Measurements from ENCODE around the gene GATAD2A. TPM values are rescaled to one million over a fixed set of nuclear protein-coding genes. Genes with fewer than 3 reads are reported as not detected.

GATAD2A gene
- total and polyA plus RNA-seq, 2 of the 8 experiments (the other 6 are each of a cell fraction or from before 2014, with no cell fraction given) = 38.4 to 205 TPM

DNA sequence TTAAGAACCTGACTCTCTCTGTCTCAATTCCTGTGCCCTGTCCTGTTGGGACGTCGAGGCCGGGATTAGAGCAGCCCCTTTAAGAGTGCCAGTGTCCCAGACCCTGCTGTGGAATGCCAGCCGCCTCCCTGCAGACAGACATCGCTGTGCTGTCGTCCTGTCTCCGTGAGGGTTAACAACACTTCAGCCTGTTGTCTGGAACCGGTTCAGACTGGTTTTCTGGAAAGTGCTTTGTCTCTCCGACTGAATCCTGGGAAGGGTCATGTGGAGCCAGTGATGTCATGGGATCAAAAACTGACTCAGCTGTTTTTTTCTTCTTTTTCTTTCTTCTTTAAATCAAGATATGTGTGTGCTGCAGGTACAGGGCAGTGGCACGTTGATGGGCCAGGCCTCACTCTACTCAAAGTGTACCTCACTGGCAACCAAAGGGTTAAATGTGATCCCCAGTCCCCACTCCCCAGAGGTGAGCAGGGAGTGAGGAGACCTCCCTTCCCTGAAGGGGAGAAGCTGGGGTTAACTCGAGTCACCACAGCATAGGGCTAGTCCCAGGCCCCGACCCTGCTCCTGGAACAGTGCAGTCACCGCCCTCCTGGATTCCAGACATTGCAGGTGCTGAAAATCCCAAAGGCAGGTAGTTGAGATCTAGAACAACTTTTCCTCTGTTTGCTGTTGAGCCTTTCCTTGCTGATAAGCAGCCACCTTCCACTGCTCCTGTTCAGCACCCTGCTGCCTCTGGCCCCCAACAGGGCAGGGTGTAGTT, 59.0 kb downstream of the GATAD2A start (continued):
- no peak for TF ChIP-seq JUND (IDR thresholded peaks at IDR 0.05; ENCODE audit: low read length)
- TF ChIP-seq, protein P1, sequence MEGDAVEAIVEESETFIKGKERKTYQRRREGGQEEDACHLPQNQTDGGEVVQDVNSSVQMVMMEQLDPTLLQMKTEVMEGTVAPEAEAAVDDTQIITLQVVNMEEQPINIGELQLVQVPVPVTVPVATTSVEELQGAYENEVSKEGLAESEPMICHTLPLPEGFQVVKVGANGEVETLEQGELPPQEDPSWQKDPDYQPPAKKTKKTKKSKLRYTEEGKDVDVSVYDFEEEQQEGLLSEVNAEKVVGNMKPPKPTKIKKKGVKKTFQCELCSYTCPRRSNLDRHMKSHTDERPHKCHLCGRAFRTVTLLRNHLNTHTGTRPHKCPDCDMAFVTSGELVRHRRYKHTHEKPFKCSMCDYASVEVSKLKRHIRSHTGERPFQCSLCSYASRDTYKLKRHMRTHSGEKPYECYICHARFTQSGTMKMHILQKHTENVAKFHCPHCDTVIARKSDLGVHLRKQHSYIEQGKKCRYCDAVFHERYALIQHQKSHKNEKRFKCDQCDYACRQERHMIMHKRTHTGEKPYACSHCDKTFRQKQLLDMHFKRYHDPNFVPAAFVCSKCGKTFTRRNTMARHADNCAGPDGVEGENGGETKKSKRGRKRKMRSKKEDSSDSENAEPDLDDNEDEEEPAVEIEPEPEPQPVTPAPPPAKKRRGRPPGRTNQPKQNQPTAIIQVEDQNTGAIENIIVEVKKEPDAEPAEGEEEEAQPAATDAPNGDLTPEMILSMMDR (IDR thresholded peaks at IDR 0.05; ENCODE audit: control extremely low read depth in 1 of 3, insufficient read depth in 1 of 3, low read depth in 1 of 3, low read length in 3 of 3) = no peak
- no peak; the same call in 1 of the 2 replicates for TF ChIP-seq KDM1A (IDR thresholded peaks at IDR 0.05; ENCODE audit: borderline replicate concordance, low read length)
- peak; percentile 95 for TF ChIP-seq MAFK (IDR thresholded peaks at IDR 0.05; ENCODE audit: low read depth, low read length)
- TF ChIP-seq, protein P2, sequence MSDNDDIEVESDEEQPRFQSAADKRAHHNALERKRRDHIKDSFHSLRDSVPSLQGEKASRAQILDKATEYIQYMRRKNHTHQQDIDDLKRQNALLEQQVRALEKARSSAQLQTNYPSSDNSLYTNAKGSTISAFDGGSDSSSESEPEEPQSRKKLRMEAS (IDR thresholded peaks at IDR 0.05) = 0 out of 2 replicates have a peak, but pooled peaks have one; percentile 19
- no peak for TF ChIP-seq FOSL1 (IDR thresholded peaks at IDR 0.05; ENCODE audit: insufficient read depth, low read depth, low read length)
- no peak for TF ChIP-seq RFX5 (IDR thresholded peaks at IDR 0.05; ENCODE audit: borderline replicate concordance, low read depth, low read length)
- TF ChIP-seq BACH1 (IDR thresholded peaks at IDR 0.05; ENCODE audit: low read length) = peak; percentile 98
- 0 out of 2 replicates have a peak, but pooled peaks have one; percentile 44 for TF ChIP-seq JUN (IDR thresholded peaks at IDR 0.05; ENCODE audit: low read depth, low read length)
- TF ChIP-seq, protein P3, sequence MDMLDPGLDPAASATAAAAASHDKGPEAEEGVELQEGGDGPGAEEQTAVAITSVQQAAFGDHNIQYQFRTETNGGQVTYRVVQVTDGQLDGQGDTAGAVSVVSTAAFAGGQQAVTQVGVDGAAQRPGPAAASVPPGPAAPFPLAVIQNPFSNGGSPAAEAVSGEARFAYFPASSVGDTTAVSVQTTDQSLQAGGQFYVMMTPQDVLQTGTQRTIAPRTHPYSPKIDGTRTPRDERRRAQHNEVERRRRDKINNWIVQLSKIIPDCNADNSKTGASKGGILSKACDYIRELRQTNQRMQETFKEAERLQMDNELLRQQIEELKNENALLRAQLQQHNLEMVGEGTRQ (IDR thresholded peaks at IDR 0.05; ENCODE audit: low read length) = peak; percentile 74; the same call in 1 of the 2 replicates

All from H1 (cell line).